IPS-15b (cell line): Measurements from ENCODE around the gene ARID1B.
A peak's percentile ranks its signal among the peaks of the same experiment; 100 is the strongest.

ENCODE experiments used
- H3K27me3 ChIP-seq: one replicate; pipeline ENCODE4 v1.6.1; 2013; ENCODE audit warnings: low read length; ENCODE audit not compliant: control insufficient read depth, insufficient read depth
- H3K36me3 ChIP-seq: one replicate; pipeline ENCODE4 v1.6.1; 2013; ENCODE audit warnings: low read length; ENCODE audit not compliant: control insufficient read depth, insufficient read depth
- H3K4me1 ChIP-seq: one replicate; pipeline ENCODE4 v1.6.1; 2013; ENCODE audit warnings: mild to moderate bottlenecking, low read length; ENCODE audit not compliant: control insufficient read depth, insufficient read depth
- H3K4me3 ChIP-seq: one replicate; pipeline ENCODE4 v1.5.1; 2013; ENCODE audit warnings: low read depth, low read length
- H3K9ac ChIP-seq: one replicate; pipeline ENCODE4 v1.6.1; 2013; ENCODE audit warnings: low read depth, mild to moderate bottlenecking, low read length
- H3K9me3 ChIP-seq: one replicate; pipeline ENCODE4 v1.6.1; 2013; ENCODE audit warnings: mild to moderate bottlenecking, low read length; ENCODE audit not compliant: control insufficient read depth, insufficient read depth

ARID1B gene

DNA sequence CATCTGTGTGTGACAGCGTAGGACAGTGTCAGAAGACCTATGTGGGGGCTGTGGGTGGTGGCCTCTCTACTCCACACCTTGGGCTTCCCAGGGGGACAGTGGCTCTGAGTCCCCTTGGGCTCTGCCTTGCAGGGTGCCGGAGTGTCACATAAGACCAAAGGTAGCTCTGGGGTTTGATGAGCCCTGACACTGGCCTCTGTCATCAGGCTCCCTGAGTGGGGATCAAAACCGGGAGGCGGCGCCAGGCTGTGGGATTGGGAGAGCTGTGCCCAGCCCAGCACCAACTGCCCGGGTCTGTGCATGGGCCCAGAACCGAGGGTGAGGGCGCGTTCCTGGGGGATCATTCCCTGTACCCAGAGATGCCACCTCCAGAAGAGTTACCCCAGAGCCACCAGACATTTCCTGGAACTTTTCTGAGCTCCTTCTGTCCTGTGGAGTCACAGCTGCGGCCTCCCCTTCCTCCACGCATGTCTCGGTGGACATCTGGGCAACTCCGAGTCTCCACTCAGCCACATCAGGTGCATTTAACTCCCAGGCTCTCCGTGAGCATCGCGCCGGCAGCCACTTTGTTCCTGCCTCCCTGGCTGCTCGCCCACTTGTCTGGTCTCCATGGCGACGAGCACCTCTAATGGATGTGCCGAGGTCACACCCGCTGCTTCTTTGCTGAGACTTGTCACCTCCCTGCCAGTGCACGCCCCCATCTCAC, 451.4 kb downstream of the ARID1B start:
- Histone ChIP-seq H3K9me3 (no peaks in the 10 kb centered on the region), H3K9ac (no peak overlapping the region), H3K27me3 (peaks cover 5% of the 10 kb centered on the region), H3K36me3 (no peaks in the 10 kb centered on the region), H3K4me1 (no peaks in the 10 kb centered on the region), H3K4me3 (no peak overlapping the region)

DNA sequence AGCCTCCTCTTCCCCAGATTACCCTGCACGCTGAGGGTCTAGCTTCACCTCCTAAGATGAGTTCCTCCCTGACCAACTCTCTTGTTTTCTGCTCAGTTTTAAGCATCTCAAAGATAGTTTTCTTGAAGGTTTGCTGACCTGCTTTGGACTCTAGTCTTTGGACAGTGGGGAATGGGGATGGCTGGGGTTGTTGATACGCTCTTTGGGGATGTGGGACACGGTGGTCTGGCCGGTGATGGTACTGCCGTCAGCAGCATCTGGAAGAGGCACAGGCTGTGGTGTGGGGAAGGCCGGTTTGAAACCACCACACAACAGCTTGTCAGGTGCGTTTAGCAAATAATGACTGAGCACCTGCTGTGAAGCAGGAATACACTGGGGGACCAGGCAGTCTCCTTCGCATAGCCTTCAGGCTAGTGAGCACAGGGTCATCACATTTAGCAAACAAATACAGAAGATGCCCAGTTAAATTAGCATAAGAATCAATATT, 452.0 kb downstream of the ARID1B start:
- H3K36me3 ChIP-seq = no peaks in the 10 kb centered on the region
- no peak overlapping the region for H3K9ac ChIP-seq
- peaks cover 9% of the 10 kb centered on the region for H3K27me3 ChIP-seq
- H3K9me3 ChIP-seq = no peaks in the 10 kb centered on the region
- no peak overlapping the region for H3K4me3 ChIP-seq
- H3K4me1 ChIP-seq = no peaks in the 10 kb centered on the region

DNA sequence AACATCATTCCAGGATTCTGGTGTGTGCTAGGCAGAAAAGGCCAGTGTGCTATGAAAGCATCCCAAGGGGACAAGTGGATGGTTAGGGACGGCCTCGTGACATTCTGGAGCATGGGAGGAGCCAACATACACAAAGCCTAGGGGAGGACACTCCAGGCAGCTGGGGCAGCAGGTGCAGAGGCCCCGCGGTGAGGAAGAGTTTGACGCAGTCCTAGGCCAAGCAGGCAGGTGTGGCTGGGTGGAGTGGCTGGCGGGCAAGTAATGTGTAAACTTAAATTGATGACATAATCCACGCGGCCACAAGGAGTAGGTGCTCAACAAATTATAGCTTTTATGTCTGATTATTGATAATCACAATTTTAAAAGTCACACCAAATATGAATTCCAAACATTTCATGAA, 452.5 kb downstream of the ARID1B start:
- Histone ChIP-seq H3K9me3 (no peaks in the 10 kb centered on the region), H3K4me3 (no peak overlapping the region), H3K36me3 (no peaks in the 10 kb centered on the region), H3K4me1 (no peaks in the 10 kb centered on the region), H3K27me3 (peaks cover 12% of the 10 kb centered on the region), H3K9ac (no peak overlapping the region)

DNA sequence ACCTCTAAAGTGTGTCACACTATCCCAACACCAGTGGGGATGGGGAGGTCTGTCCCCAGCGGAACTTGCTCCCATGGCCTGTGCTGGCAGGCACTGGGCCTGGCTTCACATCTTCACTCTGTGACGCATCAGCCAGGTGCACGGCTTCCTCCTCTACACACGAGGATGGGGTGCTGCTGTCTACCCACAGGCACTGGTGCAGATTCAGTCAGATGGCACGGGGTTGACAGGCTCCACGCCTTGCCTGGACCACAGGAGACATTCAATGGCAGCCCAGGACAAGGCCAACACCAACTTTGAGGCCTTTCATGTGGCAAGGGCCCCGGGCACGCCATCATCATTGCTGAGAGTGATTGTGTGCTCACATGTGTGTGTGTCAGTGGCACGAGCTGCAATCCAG, 453.7 kb downstream of the ARID1B start:
- Histone ChIP-seq H3K9me3 (no peaks in the 10 kb centered on the region), H3K9ac (no peak overlapping the region), H3K4me3 (no peak overlapping the region), H3K4me1 (no peaks in the 10 kb centered on the region), H3K27me3 (peaks cover 22% of the 10 kb centered on the region), H3K36me3 (no peaks in the 10 kb centered on the region)

DNA sequence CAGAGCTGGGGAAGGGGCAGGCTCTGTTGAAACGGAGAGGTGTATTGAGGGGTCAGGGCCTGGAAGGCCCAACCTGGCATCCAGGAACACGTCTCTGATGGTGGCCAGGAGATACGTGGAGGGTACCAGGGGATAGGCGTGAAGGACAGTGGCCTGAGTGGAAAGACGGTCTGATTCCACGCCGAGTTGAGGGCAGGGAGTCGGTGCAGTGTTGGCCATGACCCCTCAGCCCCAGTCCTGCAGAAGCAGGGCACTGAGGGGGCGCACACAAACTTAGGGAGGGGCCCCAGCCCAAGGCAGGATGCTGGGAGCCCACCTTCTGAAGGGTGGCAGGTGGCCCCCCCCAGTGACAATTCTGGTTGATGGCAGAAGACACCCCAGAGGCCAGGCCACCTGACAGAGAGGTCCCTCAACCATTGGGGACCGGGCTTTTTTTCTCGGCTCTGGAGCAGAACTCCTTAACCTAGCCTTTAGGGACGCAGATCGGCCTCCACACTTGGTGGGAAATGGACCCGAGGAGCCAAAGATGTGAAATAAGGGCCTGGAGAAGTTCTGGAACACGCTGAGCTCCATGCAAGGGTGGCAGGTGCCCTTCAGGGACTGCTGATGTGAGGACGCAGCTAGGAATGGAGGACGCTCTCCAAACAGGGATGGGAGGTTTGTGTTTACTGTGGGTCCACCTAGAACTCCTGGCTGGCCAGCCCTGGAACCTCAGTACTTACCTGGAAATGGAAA, 455.1 kb downstream of the ARID1B start:
- Histone ChIP-seq H3K9ac (no peak overlapping the region), H3K4me3 (no peak overlapping the region), H3K36me3 (no peaks in the 10 kb centered on the region), H3K4me1 (peaks cover 3% of the 10 kb centered on the region), H3K9me3 (no peaks in the 10 kb centered on the region), H3K27me3 (peaks cover 29% of the 10 kb centered on the region)

DNA sequence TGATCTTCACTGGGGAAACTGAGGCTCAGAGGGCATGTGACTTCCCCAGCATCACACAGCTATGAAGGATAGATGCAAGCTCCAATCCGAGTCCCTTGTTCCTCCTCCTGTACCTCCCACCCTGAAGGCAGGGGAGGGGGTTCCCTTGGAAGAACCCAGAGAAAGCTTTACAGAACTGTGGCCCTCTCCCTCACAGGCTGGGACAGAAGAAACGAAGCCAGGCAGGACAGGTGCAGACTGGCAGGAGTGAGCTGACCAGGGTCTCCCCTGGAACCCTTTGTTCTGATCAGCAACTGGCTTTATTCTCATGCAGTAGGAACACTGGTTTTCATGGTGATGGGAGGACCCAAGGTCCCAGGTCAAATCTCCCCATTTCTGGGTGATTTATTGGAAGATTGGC, 456.0 kb downstream of the ARID1B start:
- H3K4me3 ChIP-seq = no peak overlapping the region
- H3K9me3 ChIP-seq = no peaks in the 10 kb centered on the region
- H3K4me1 ChIP-seq = peaks cover 3% of the 10 kb centered on the region
- H3K27me3 ChIP-seq = peaks cover 37% of the 10 kb centered on the region
- no peaks in the 10 kb centered on the region for H3K36me3 ChIP-seq
- no peak overlapping the region for H3K9ac ChIP-seq

DNA sequence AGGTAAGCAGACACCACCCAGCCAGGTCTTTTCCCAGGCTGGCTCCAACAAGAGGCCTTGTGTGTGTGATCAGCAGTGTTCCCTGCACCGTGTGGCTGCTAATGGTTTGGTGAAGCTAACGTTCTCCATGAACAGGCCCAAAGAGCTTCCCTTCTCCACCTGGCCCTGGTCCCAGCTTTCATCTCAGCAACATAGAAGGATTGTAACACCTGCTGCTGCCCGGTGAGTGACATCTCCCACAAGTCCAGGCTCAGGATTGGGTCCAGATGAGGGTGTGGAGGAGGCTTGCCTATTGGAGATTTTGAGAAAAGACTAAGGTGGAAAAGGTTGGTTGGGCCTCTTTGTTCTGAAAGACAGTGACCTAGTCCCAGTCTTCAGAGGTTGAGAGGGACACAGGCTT, 456.5 kb downstream of the ARID1B start:
- Histone ChIP-seq H3K9me3 (no peaks in the 10 kb centered on the region), H3K36me3 (no peaks in the 10 kb centered on the region), H3K4me3 (no peak overlapping the region), H3K4me1 (peaks cover 3% of the 10 kb centered on the region), H3K27me3 (peaks cover 38% of the 10 kb centered on the region), H3K9ac (no peak overlapping the region)

DNA sequence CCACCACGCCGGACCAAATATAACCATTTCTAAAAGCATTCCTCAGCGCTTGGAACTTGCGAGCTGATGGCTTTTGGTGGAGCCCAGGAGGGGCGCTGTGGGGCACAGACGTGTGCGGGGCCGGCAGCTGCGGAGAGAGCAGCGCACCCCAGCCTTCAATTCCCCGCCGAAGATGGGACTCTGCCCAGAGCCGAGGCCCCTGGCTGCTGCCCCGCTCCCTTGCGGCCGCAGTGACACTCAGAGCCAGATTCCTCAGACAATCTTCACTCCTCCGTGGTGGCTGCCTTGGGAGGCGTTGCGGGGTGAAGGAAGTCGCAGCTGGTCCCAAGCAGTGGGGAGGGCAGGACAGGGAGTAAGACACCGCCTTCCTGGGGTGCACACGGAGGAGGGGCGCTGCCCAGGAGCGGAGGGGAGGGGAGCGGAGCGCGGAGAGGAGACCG, 458.4 kb downstream of the ARID1B start:
- H3K36me3 ChIP-seq = no peaks in the 10 kb centered on the region
- no peak overlapping the region for H3K9ac ChIP-seq
- no peaks in the 10 kb centered on the region for H3K9me3 ChIP-seq
- peaks cover 38% of the 10 kb centered on the region for H3K27me3 ChIP-seq
- peaks cover 8% of the 10 kb centered on the region for H3K4me1 ChIP-seq
- H3K4me3 ChIP-seq = peak overlapping the region; percentile 70

DNA sequence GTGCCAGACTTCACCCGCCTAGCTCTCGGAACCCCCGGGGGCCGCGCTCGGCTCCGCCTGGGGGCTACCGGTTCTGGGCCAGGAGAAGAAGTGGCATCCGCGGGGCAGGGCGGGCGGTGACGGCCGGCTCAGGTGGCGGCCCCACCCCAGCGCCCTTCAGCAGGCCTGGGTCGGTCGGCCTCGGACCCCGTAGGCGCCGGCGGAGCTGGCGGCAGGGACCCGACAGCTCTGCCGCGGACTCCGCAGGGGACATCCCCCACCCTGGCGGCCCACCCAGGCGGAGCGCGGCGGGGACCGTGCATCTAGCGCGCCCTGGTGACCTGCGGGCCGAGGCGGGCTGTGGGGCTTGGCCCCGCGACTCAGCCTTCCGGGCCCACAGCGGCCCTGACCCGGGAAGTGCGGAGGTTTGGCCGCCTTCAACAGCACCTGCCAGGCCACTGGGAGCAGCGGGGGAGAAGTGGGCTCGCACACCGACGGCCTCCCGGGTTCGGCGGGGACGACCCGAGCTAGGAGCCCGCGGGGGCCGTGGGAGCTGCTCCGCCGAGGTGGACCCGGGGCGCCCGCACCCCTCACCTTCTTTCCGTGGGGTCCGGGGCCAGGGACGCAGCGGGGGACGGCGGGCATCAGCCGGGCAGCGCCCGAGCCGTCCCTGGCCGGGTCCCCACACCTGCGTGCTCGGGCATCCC, 459.0 kb downstream of the ARID1B start:
- Histone ChIP-seq H3K9ac (no peak overlapping the region), H3K9me3 (no peaks in the 10 kb centered on the region), H3K27me3 (peaks cover 38% of the 10 kb centered on the region), H3K36me3 (no peaks in the 10 kb centered on the region), H3K4me1 (peaks cover 9% of the 10 kb centered on the region), H3K4me3 (peak overlapping the region; percentile 70)

DNA sequence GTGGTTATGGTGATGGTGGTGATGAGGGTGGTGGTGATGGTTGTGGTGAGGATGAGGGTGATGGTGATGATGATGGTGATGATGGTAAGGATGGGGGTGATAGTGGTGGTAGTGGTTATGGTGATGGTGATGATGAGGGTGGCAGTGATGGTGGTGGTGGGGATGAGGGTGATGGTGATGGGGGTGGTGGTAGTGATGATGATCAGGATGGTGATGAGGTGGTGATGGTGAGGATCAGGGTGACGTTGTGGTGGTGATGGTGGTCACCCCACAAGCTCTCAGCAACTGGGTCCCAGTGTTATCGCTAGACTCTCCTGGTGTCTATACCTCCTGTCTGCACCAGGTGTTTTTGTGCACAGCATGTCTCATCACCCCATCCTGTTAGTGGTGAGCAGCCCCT, 461.2 kb downstream of the ARID1B start:
- Histone ChIP-seq H3K4me3 (no peak overlapping the region), H3K9me3 (no peaks in the 10 kb centered on the region), H3K36me3 (no peaks in the 10 kb centered on the region), H3K4me1 (peaks cover 9% of the 10 kb centered on the region), H3K27me3 (peaks cover 34% of the 10 kb centered on the region), H3K9ac (no peak overlapping the region)

DNA sequence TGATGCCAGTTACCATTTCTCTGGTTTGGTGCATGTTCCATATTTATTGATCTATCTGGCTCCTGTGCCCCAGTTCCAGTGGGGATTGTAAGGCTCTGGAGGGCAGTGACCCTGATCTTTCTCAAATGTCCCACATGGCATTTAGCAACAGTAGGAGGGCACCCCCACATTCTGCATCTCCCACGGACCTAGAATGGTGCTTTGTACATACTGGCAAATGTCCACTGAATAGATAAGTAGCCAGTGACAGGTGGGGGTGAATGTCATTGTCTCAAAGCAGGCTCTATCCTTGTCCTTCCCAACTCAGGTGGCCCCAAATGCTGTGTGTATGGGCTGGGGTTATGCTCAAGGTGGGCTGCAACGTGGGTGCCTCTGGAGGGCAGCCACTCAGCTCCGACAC, 462.0 kb downstream of the ARID1B start:
- H3K4me1 ChIP-seq = peaks cover 9% of the 10 kb centered on the region
- peaks cover 29% of the 10 kb centered on the region for H3K27me3 ChIP-seq
- no peaks in the 10 kb centered on the region for H3K9me3 ChIP-seq
- no peak overlapping the region for H3K4me3 ChIP-seq
- no peak overlapping the region for H3K9ac ChIP-seq
- H3K36me3 ChIP-seq = no peaks in the 10 kb centered on the region
